IMR-90 (cell line): ENCODE measurements around the gene LRRC26. TPM values are rescaled to one million over a fixed set of nuclear protein-coding genes. Genes with fewer than 3 reads are reported as not detected.

Experiments
- ATAC-seq: fragments of 200-7000 bp; cut with Tn5 transposase; 2 replicates; pipeline ENCODE4 v1.9.1; 2020; ENCODE audit warnings: low read depth, mild to moderate bottlenecking, moderate library complexity
- BruUV-seq: library from RNA; stranded (reverse); fragments of 400-500 nt; replicated peaks from 2 replicates; lab custom pipeline; 2021; lab: Mats Ljungman, UMichigan
- CTCF ChIA-PET: fragments of 300-600 bp; formaldehyde crosslinking; extraction: SDS; loops from one replicate; lab custom pipeline; 2021; ENCODE audit warnings: antibody characterized with exemption; lab: Yijun Ruan, JAX
- POLR2A ChIA-PET: fragments of 300-600 bp; sonication (Branson Sonifier 250); formaldehyde crosslinking; loops from one replicate; lab custom pipeline; 2022; ENCODE audit warnings: antibody characterized with exemption; ENCODE audit not compliant: unreplicated experiment; lab: Charles Lee
- DNase-seq: peaks from one replicate; pipeline ENCODE4 v3.0.0; 2013
- H2AFZ ChIP-seq: replicated peaks from 2 replicates; pipeline ENCODE3; 2013; ENCODE audit warnings: low read length, mild to moderate bottlenecking; ENCODE audit not compliant: poor library complexity
- H2AK5ac ChIP-seq: 2 replicates; pipeline ENCODE4 v1.6.1; 2013; ENCODE audit warnings: low read depth, low read length, inconsistent platforms
- H2AK9ac ChIP-seq: replicated peaks from 2 replicates; pipeline ENCODE3; 2013; ENCODE audit warnings: mild to moderate bottlenecking, low read depth, low read length, moderate library complexity; ENCODE audit not compliant: poor library complexity
- H2BK120ac ChIP-seq: 2 replicates; pipeline ENCODE4 v1.6.1; 2013; ENCODE audit warnings: low read depth, low read length, inconsistent platforms
- H2BK15ac ChIP-seq: 3 replicates; pipeline ENCODE4 v1.6.1; 2013; ENCODE audit warnings: low read depth, low read length, inconsistent platforms
- H2BK20ac ChIP-seq: 2 replicates; pipeline ENCODE4 v1.6.1; 2013; ENCODE audit warnings: low read depth, mild to moderate bottlenecking, inconsistent platforms, low read length, moderate library complexity
- H2BK5ac ChIP-seq: 2 replicates; pipeline ENCODE4 v1.6.1; 2013; ENCODE audit warnings: mild to moderate bottlenecking, low read depth, low read length, inconsistent platforms; ENCODE audit not compliant: poor library complexity, severe bottlenecking
- H3K14ac ChIP-seq: replicated peaks from 2 replicates; pipeline ENCODE4 v1.6.1; 2013; ENCODE audit warnings: low read depth, low read length, inconsistent platforms
- H3K18ac ChIP-seq: 2 replicates; pipeline ENCODE4 v1.6.1; 2013; ENCODE audit warnings: low read depth, low read length, control low read depth
- H3K23ac ChIP-seq: 2 replicates; pipeline ENCODE4 v1.6.1; 2013; ENCODE audit warnings: low read depth, low read length, inconsistent platforms
- H3K27ac ChIP-seq: 2 replicates; pipeline ENCODE4 v1.5.1; 2013; ENCODE audit warnings: mild to moderate bottlenecking, control low read depth, low read length; ENCODE audit not compliant: insufficient read depth
- H3K27me3 ChIP-seq: 2 replicates; pipeline ENCODE4 v1.6.1; 2013; ENCODE audit warnings: low read length; ENCODE audit not compliant: control insufficient read depth, insufficient read depth
- H3K36me3 ChIP-seq: 2 replicates; pipeline ENCODE4 v1.6.1; 2013; ENCODE audit warnings: low read length, mixed read lengths; ENCODE audit not compliant: control insufficient read depth, insufficient read depth
- H3K4ac ChIP-seq: 2 replicates; pipeline ENCODE4 v1.6.1; 2013; ENCODE audit warnings: low read depth, low read length, inconsistent platforms
- H3K4me1 ChIP-seq: 2 replicates; pipeline ENCODE4 v1.6.1; 2013; ENCODE audit warnings: low read length, mixed read lengths; ENCODE audit not compliant: control insufficient read depth, insufficient read depth
- H3K4me2 ChIP-seq: 2 replicates; pipeline ENCODE4 v1.6.1; 2013; ENCODE audit warnings: low read depth, mild to moderate bottlenecking, control low read depth, low read length, moderate library complexity
- H3K4me3 ChIP-seq: 2 replicates; pipeline ENCODE4 v1.5.1; 2013; ENCODE audit warnings: low read depth, mild to moderate bottlenecking, control low read depth, low read length, moderate library complexity; ENCODE audit not compliant: insufficient read depth
- H3K56ac ChIP-seq: 2 replicates; pipeline ENCODE4 v1.6.1; 2013; ENCODE audit warnings: low read length, inconsistent platforms; ENCODE audit not compliant: insufficient read depth; ENCODE audit errors: extremely low read depth
- H3K79me1 ChIP-seq, 2 experiments: 2 replicates each; pipeline ENCODE4 v1.6.1; 2013; ENCODE audit warnings: low read length in 2 of 2, inconsistent platforms in 1 of 2, low read depth in 1 of 2
- H3K9ac ChIP-seq: 2 replicates; pipeline ENCODE4 v1.6.1; 2013; ENCODE audit warnings: low read depth, low read length, control low read depth
- H3K9me1 ChIP-seq: 2 replicates; pipeline ENCODE4 v1.6.1; 2013; ENCODE audit warnings: low read length, inconsistent platforms; ENCODE audit not compliant: insufficient read depth
- H3K9me3 ChIP-seq: 2 replicates; pipeline ENCODE4 v1.6.1; 2013; ENCODE audit warnings: low read length; ENCODE audit not compliant: control insufficient read depth, insufficient read depth
- H4K20me1 ChIP-seq: 2 replicates; pipeline ENCODE4 v1.6.1; 2013; ENCODE audit warnings: low read length, inconsistent platforms; ENCODE audit not compliant: insufficient read depth
- H4K5ac ChIP-seq: 2 replicates; pipeline ENCODE4 v1.6.1; 2013; ENCODE audit warnings: mild to moderate bottlenecking, low read depth, low read length, control low read depth
- H4K8ac ChIP-seq, 2 experiments: 2 replicates each; pipeline ENCODE4 v1.6.1; 2013; ENCODE audit warnings: low read depth in 2 of 2, low read length in 2 of 2, control low read depth in 1 of 2, inconsistent platforms in 1 of 2
- H4K91ac ChIP-seq: 2 replicates; pipeline ENCODE4 v1.6.1; 2013; ENCODE audit warnings: low read depth, low read length, inconsistent platforms; ENCODE audit not compliant: insufficient read depth
- CHD1 ChIP-seq: IDR thresholded peaks from 2 replicates; pipeline ENCODE4 v1.6.1; 2012; ENCODE audit warnings: low read depth, low read length, improper control_type of control experiment
- CTCF ChIP-seq: conservative IDR thresholded peaks from 2 replicates; pipeline ENCODE4 v1.5.1; 2012; ENCODE audit warnings: mild to moderate bottlenecking, low read depth, low read length, improper control_type of control experiment
- ELK1 ChIP-seq: fragments of 150-350 bp; IDR thresholded peaks from 2 replicates; pipeline ENCODE4 v1.6.1; 2016; ENCODE audit warnings: low read depth, mild to moderate bottlenecking, low read length, moderate library complexity, borderline replicate concordance
- MAFK ChIP-seq: IDR thresholded peaks from 2 replicates; pipeline ENCODE4 v1.6.1; 2012; ENCODE audit warnings: low read depth, low read length, improper control_type of control experiment
- MAZ ChIP-seq: IDR thresholded peaks from 2 replicates; pipeline ENCODE4 v1.6.1; 2012; ENCODE audit warnings: low read depth, mild to moderate bottlenecking, low read length, improper control_type of control experiment, moderate library complexity, borderline replicate concordance
- NFE2L2 ChIP-seq: fragments of 150-350 bp; IDR thresholded peaks from 2 replicates; pipeline ENCODE4 v1.6.1; 2016; ENCODE audit warnings: low read depth, mild to moderate bottlenecking, low read length
- RAD21 ChIP-seq: IDR thresholded peaks from 2 replicates; pipeline ENCODE4 v1.6.1; 2012; ENCODE audit warnings: low read length, improper control_type of control experiment
- RCOR1 ChIP-seq: IDR thresholded peaks from 2 replicates; pipeline ENCODE4 v1.6.1; 2012; ENCODE audit warnings: mild to moderate bottlenecking, low read length, improper control_type of control experiment; ENCODE audit not compliant: insufficient replicate concordance
- RFX5 ChIP-seq: IDR thresholded peaks from 2 replicates; pipeline ENCODE4 v1.8.0; 2012; ENCODE audit warnings: low read depth, mild to moderate bottlenecking, low read length, moderate library complexity
- WGBS, 2 experiments: methylation state at CpG; one replicate each; pipeline versions ENCODE4 v1.1.5 to v1.1.7; 2013; ENCODE audit warnings: missing lambda C conversion rate in 2 of 2; ENCODE audit not compliant: insufficient read length in 1 of 2; ENCODE audit errors: extremely low coverage in 2 of 2; 5-methylcytosine and 5-hydroxymethylcytosine counted together
- dilution Hi-C: fragments of 300-500 bp; cut with HindIII; formaldehyde crosslinking; loops from one replicate; pipeline ENCODE4 v1.14.3; 2018; ENCODE audit warnings: low sequenced_read_pairs; ENCODE audit not compliant: unreplicated experiment
- in situ Hi-C: fragments of 300-500 bp; cut with MboI; formaldehyde crosslinking; loops from 3 replicates; pipeline ENCODE4 v1.14.3; 2019; ENCODE audit warnings: low sequenced_read_pairs, inconsistent platforms, mixed read lengths
- intact Hi-C: fragments of 100-400 bp; cut with micrococcal nuclease; formaldehyde crosslinking; loops from 2 replicates; pipeline ENCODE4 v1.10.0; 2022
- polyA plus RNA-seq, 3 experiments: library from polyadenylated mRNA; depleted of rRNA; stranded (reverse); fragments of >200 nt; gene quantifications; 2 replicates each; pipeline ENCODE4 v1.2.3, GENCODE V29; 2012; ENCODE audit warnings: low replicate concordance in 1 of 3
- total RNA-seq: library from RNA; depleted of rRNA; stranded (reverse); fragments of >200 nt; gene quantifications from 2 replicates; pipeline ENCODE4 v1.2.3, GENCODE V29; 2012

Gene LRRC26
- total and polyA plus RNA-seq, 2 of the 4 experiments (the other 2 are of a cell fraction) = not detected

- no peak for TF ChIP-seq NFE2L2
These were observed 10.5 kb downstream of the LRRC26 start (continued) for GRCh38 chr9:137159105-137160053.

- Histone ChIP-seq H2AK9ac (no peak overlapping the region), H3K27me3 (peaks cover 67% of the 10 kb centered on the region), H3K18ac (no peak overlapping the region), H3K14ac (no peak overlapping the region), H2AFZ (no peak overlapping the region), H3K9me3 (no peaks in the 10 kb centered on the region), H3K4me3 (no peak overlapping the region), H4K8ac (no peak overlapping the region), H2BK20ac (no peak overlapping the region), H3K9me1 (no peaks in the 10 kb centered on the region), H3K23ac (no peak overlapping the region), H3K27ac (no peak overlapping the region), H2BK5ac (no peak overlapping the region), H3K4me1 (peaks cover 2% of the 10 kb centered on the region; the same call in 1 of the 2 replicates), H3K79me1 (no peaks in the 10 kb centered on the region), H3K56ac (no peak overlapping the region), H4K5ac (no peak overlapping the region), H3K9ac (no peak overlapping the region), H4K20me1 (0 out of 2 replicates have a peak, but pooled peaks cover 5% of the 10 kb centered on the region), H3K4ac (no peak overlapping the region), H4K91ac (no peak overlapping the region), H3K4me2 (no peak overlapping the region), H3K36me3 (no peaks in the 10 kb centered on the region), H2AK5ac (no peak overlapping the region), H2BK15ac (no peak overlapping the region), H2BK120ac (no peak overlapping the region)
- ChIA-PET POLR2A (no interaction called here), CTCF (no interaction called here)
- no peak for TF ChIP-seq CHD1
- no peak for TF ChIP-seq RAD21
- no peak for TF ChIP-seq RFX5
- no peak for TF ChIP-seq MAFK
- no peak for TF ChIP-seq MAZ
- TF ChIP-seq RCOR1 = no peak
- TF ChIP-seq ELK1 = no peak
- no peak for TF ChIP-seq CTCF
- WGBS, 2 experiments = no CpG with 5 or more reads among the region's 4 CpGs
- in situ Hi-C loops = no loop called here
- DNase-seq (no peak), ATAC-seq (no peak)
- dilution Hi-C loops = no loop called here
- no TSS peak for BruUV-seq
- intact Hi-C loops = no loop called here
These were observed 11.2 kb downstream of the LRRC26 start for GRCh38 chr9:137158625-137159024.
